ENCODE results near the gene GPHN. TPM values are rescaled to one million over a fixed set of nuclear protein-coding genes. Genes with fewer than 3 reads are reported as not detected.

The GPHN gene
- total and polyA plus RNA-seq, 10 of the 15 experiments (the other 5 are each of a cell fraction or from before 2014, with no cell fraction given): 22.3 to 48.8 (median 33.1) TPM

DNA sequence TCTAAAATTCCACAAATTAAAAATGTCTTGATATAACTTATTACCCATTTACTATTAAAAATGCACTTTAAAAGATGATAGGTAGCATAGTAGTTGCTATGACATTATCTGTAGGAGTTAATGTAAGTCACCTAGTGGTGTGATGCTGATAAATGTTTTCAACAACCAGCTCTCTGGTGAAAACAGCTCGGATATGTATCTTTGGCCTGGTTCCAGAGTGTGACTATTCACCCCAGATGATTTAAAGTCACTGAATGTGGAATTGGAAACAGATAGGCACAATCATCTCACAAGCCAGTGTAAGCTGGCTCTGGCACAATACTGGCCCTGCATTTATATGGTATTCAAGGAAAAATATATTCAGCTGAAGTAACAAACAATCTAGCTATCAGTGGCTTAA is 31.0 kb upstream of the GPHN start:
- Histone ChIP-seq H3K9me3 (replicated peaks; ENCODE audit: control insufficient read depth, insufficient read depth, low read length) (no peaks in the 10 kb centered on the region), H3K9ac (ENCODE audit: control insufficient read depth, insufficient read depth, low read length) (no peak overlapping the region), H3K27me3 (replicated peaks in 1 of 2; ENCODE audit: control insufficient read depth in 2 of 2, insufficient read depth in 2 of 2, low read length in 1 of 2) (no peaks in the 10 kb centered on the region), H4K20me1 (ENCODE audit: control insufficient read depth, insufficient read depth) (no peaks in the 10 kb centered on the region), H3K27ac (ENCODE audit: control insufficient read depth, insufficient read depth) (no peak overlapping the region), H3K4me2 (ENCODE audit: control insufficient read depth, insufficient read depth) (no peak overlapping the region), H3K4me3 (no peak overlapping the region), H3K4me1 (ENCODE audit: control insufficient read depth, insufficient read depth, low read length) (no peaks in the 10 kb centered on the region), H3K36me3 (ENCODE audit: control insufficient read depth in 2 of 2, insufficient read depth in 2 of 2, low read length in 1 of 2) (no peaks in the 10 kb centered on the region), H2AFZ (ENCODE audit: control insufficient read depth, low read depth, low read length) (no peak overlapping the region), H3K79me2 (ENCODE audit: control insufficient read depth, insufficient read depth, low read length) (no peaks in the 10 kb centered on the region)
- no peak for ATAC-seq
- no peak for DNase-seq (ENCODE audit: low read depth, low spot score)
- intact Hi-C loops (cut with micrococcal nuclease; ENCODE audit: unreplicated experiment): no loop called here
- no peak for FAIRE-seq
- SMC1A ChIA-PET (ENCODE audit: uncharacterized antibody, unreplicated experiment): interaction anchor here (1.0 to 2.6 kb wide), 3 partner anchors 10 to 30 kb away, joined by 3 to 10 read pairs (median 3); no protein-coding TSS in a partner anchor
- CTCF ChIA-PET: interaction anchor here (1.2 to 2.1 kb wide), 2 partner anchors 10 to 117 kb away, joined by 3 to 9 read pairs; no protein-coding TSS in a partner anchor
- WGBS (ENCODE audit: insufficient coverage, insufficient replicate concordance, low lambda C conversion rate, missing lambda C conversion rate): 0% methylated on average over 1 of the region's 1 CpG
- in situ Hi-C loops (cut with MboI): no loop called here
- POLR2A ChIA-PET: no interaction called here
- no TSS peak for BruUV-seq (replicated peaks)
- RAD21 ChIA-PET (ENCODE audit: unreplicated experiment): interaction anchor here (0.8 to 1.1 kb wide), 3 partner anchors 18 to 118 kb away, joined by 3 read pairs; no protein-coding TSS in a partner anchor
- TF ChIP-seq IKZF2 (IDR thresholded peaks at IDR 0.05): no peak
- no peak for TF ChIP-seq IKZF1 (conservative IDR thresholded peaks at IDR 0.05)
- TF ChIP-seq NFIC (IDR thresholded peaks at IDR 0.05; ENCODE audit: low read depth, low read length): no peak
- no peak for TF ChIP-seq KAT2A (conservative IDR thresholded peaks at IDR 0.05; ENCODE audit: control insufficient read depth, low read depth, low read length)
- no peak for TF ChIP-seq ATF7 (IDR thresholded peaks at IDR 0.05; ENCODE audit: low read depth)
- TF ChIP-seq GABPA (IDR thresholded peaks at IDR 0.05; ENCODE audit: low read depth): no peak
- TF ChIP-seq, protein P1, sequence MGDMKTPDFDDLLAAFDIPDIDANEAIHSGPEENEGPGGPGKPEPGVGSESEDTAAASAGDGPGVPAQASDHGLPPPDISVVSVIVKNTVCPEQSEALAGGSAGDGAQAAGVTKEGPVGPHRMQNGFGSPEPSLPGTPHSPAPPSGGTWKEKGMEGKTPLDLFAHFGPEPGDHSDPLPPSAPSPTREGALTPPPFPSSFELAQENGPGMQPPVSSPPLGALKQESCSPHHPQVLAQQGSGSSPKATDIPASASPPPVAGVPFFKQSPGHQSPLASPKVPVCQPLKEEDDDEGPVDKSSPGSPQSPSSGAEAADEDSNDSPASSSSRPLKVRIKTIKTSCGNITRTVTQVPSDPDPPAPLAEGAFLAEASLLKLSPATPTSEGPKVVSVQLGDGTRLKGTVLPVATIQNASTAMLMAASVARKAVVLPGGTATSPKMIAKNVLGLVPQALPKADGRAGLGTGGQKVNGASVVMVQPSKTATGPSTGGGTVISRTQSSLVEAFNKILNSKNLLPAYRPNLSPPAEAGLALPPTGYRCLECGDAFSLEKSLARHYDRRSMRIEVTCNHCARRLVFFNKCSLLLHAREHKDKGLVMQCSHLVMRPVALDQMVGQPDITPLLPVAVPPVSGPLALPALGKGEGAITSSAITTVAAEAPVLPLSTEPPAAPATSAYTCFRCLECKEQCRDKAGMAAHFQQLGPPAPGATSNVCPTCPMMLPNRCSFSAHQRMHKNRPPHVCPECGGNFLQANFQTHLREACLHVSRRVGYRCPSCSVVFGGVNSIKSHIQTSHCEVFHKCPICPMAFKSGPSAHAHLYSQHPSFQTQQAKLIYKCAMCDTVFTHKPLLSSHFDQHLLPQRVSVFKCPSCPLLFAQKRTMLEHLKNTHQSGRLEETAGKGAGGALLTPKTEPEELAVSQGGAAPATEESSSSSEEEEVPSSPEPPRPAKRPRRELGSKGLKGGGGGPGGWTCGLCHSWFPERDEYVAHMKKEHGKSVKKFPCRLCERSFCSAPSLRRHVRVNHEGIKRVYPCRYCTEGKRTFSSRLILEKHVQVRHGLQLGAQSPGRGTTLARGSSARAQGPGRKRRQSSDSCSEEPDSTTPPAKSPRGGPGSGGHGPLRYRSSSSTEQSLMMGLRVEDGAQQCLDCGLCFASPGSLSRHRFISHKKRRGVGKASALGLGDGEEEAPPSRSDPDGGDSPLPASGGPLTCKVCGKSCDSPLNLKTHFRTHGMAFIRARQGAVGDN (IDR thresholded peaks at IDR 0.05): no peak
- TF ChIP-seq BHLHE40 (IDR thresholded peaks at IDR 0.05; ENCODE audit: borderline replicate concordance in 1 of 2, low read depth in 2 of 2, low read length in 1 of 2): no peak
- TF ChIP-seq, protein P2, sequence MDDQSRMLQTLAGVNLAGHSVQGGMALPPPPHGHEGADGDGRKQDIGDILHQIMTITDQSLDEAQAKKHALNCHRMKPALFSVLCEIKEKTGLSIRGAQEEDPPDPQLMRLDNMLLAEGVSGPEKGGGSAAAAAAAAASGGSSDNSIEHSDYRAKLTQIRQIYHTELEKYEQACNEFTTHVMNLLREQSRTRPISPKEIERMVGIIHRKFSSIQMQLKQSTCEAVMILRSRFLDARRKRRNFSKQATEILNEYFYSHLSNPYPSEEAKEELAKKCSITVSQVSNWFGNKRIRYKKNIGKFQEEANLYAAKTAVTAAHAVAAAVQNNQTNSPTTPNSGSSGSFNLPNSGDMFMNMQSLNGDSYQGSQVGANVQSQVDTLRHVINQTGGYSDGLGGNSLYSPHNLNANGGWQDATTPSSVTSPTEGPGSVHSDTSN (IDR thresholded peaks at IDR 0.05; ENCODE audit: insufficient replicate concordance, low read depth, low read length): no peak
